ENCODE results near the gene ABCG8. TPM values are rescaled to one million over a fixed set of nuclear protein-coding genes. Genes with fewer than 3 reads are reported as not detected.

The ABCG8 gene
- total RNA-seq, 4 donors from 2014 or later: 0.09 TPM; not detected in 3

DNA sequence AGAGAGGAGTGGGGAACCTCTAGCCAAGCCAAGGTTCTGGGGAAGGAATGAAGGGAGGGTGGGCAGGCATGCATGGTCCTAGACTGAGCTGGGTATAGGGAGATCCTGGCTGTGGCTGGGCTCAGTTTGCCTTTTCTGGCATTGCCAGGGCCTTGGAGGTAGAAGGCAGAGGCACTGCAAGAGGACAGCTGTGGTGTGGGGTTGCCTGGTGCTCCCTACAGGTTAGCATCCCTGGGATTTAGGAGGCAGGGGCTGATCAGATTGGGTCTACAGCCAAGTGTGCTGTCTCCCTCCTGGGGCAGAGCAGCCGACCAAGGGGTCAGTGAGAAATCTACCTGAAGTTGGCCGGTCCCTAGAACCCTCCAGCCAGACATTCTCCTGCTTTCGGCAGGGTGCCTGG is 15.9 kb downstream of the ABCG8 start:
- Histone ChIP-seq H3K36me3 (no peaks in the 10 kb centered on the region), H3K9me3 (no peaks in the 10 kb centered on the region), H3K4me3 (no peak overlapping the region), H3K4me1 (no peaks in the 10 kb centered on the region), H3K27ac (no peak overlapping the region), H3K27me3 (no peaks in the 10 kb centered on the region)
- TF ChIP-seq CTCF (IDR thresholded peaks at IDR 0.05) (no peak), POLR2A (IDR thresholded peaks at IDR 0.05) (no peak)
- intact Hi-C loops (cut with DNase I; ENCODE audit: low total_unique reads): no loop called here
- DNase-seq: no peak

GRCh38 chr2:43855292-43855691 is 16.5 kb downstream of the ABCG8 start:
- no peaks in the 10 kb centered on the region for H3K9me3 ChIP-seq
- no peak for DNase-seq
- no peak overlapping the region for H3K27ac ChIP-seq
- H3K4me3 ChIP-seq: no peak overlapping the region
- no peaks in the 10 kb centered on the region for H3K36me3 ChIP-seq
- peaks cover 0 to 4% of the 10 kb centered on the region in 2 donors for H3K27me3 ChIP-seq
- TF ChIP-seq CTCF (IDR thresholded peaks at IDR 0.05) (no peak), POLR2A (IDR thresholded peaks at IDR 0.05) (no peak)
- H3K4me1 ChIP-seq: no peaks in the 10 kb centered on the region
- intact Hi-C loops (cut with DNase I; ENCODE audit: low total_unique reads): no loop called here

- no peak for DNase-seq
- no peaks in the 10 kb centered on the region for H3K36me3 ChIP-seq
- H3K4me3 ChIP-seq: no peak overlapping the region
- intact Hi-C loops (cut with DNase I; ENCODE audit: low total_unique reads): no loop called here
- H3K27ac ChIP-seq: no peak overlapping the region
- TF ChIP-seq POLR2A (IDR thresholded peaks at IDR 0.05) (no peak), CTCF (IDR thresholded peaks at IDR 0.05) (no peak)
- H3K9me3 ChIP-seq: no peaks in the 10 kb centered on the region
- H3K4me1 ChIP-seq: no peaks in the 10 kb centered on the region
- no peaks in the 10 kb centered on the region for H3K27me3 ChIP-seq
Observed at GRCh38 chr2:43872151-43872550, 33.4 kb downstream of the ABCG8 start.

- no peak for DNase-seq
- Histone ChIP-seq H3K27me3 (no peaks in the 10 kb centered on the region), H3K36me3 (no peaks in the 10 kb centered on the region), H3K9me3 (no peaks in the 10 kb centered on the region), H3K4me3 (no peak overlapping the region), H3K27ac (no peak overlapping the region), H3K4me1 (no peaks in the 10 kb centered on the region)
- TF ChIP-seq CTCF (IDR thresholded peaks at IDR 0.05) (no peak), POLR2A (IDR thresholded peaks at IDR 0.05) (no peak)
- intact Hi-C loops (cut with DNase I; ENCODE audit: low total_unique reads): no loop called here
Observed at GRCh38 chr2:43874776-43875451, 36.1 kb downstream of the ABCG8 start.

DNA sequence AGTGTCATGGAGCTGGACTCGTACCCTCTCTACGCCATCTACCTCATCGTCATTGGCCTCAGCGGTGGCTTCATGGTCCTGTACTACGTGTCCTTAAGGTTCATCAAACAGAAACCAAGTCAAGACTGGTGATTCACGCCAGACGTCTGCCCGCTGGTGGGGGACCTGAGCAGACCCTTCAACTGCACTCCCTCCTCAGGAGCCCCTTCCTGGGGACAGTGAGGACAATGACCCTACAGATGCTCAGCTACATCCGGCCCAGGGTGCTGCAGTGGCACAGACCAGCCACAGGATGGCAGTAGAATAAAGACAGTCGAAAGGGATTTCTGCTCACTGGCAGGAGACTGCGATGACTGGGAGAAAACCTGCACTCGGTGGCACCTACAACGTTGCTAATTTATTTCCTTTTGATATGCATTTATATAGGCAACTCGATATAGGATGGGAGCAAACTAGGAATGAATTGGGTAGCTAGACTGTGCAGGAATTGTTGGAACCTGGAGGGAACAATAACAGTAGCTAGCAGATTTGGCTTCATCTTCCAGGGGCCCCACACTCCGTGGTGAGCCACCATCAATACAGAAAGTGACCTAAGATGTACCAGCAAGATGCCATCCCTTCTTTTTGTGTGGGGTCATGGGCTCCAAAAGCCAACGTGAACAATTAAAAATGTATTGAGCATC is 39.2 kb downstream of the ABCG8 start:
- H3K36me3 ChIP-seq: no peaks in the 10 kb centered on the region
- intact Hi-C loops (cut with DNase I; ENCODE audit: low total_unique reads): no loop called here
- no peak overlapping the region for H3K27ac ChIP-seq
- H3K27me3 ChIP-seq: no peaks in the 10 kb centered on the region
- peak; percentile 27 to 51 for DNase-seq
- no peak overlapping the region for H3K4me3 ChIP-seq
- TF ChIP-seq POLR2A (IDR thresholded peaks at IDR 0.05) (no peak), CTCF (IDR thresholded peaks at IDR 0.05) (peak; percentile 45 to 77 (median 65))
- no peaks in the 10 kb centered on the region for H3K4me1 ChIP-seq
- H3K9me3 ChIP-seq: no peaks in the 10 kb centered on the region
